Mucosa of descending colon (tissue), 3 donors: ENCODE data around the gene CD36. TPM values are rescaled to one million over a fixed set of nuclear protein-coding genes. Genes with fewer than 3 reads are reported as not detected.

Source experiments
- ATAC-seq: fragments of 200-7000 bp; cut with Tn5 transposase; one replicate; pipeline ENCODE4 v1.9.1; 2020; ENCODE audit warnings: mild to moderate bottlenecking, moderate library complexity
- DNase-seq, 3 donors: peaks; one replicate each; pipeline ENCODE4 v3.0.0-alpha.2; 2020
- H3K36me3 ChIP-seq: fragments of 200-600 bp; one replicate; pipeline ENCODE4 v1.8.0; 2021; ENCODE audit warnings: low read depth, mild to moderate bottlenecking
- H3K4me1 ChIP-seq: fragments of 200-600 bp; one replicate; pipeline ENCODE4 v1.8.0; 2021; ENCODE audit warnings: low read depth, mild to moderate bottlenecking
- H3K4me3 ChIP-seq: fragments of 200-600 bp; one replicate; pipeline ENCODE4 v1.8.0; 2021; ENCODE audit warnings: mild to moderate bottlenecking
- H3K9me3 ChIP-seq: fragments of 200-600 bp; one replicate; pipeline ENCODE4 v1.8.0; 2021; ENCODE audit warnings: mild to moderate bottlenecking
- intact Hi-C, 2 donors: fragments of 100-400 bp; cut with DNase I in 1 of 2; cut with micrococcal nuclease in 1 of 2; formaldehyde crosslinking; loops; one replicate each; pipeline versions ENCODE4 v1.11.0 to v1.11.1; 2022; cut with DNase I, micrococcal nuclease
- total RNA-seq, 3 donors: library from RNA; stranded (reverse); fragmentation: NEBNext Ultra II Directional in 2 of 3; extraction: Animal tissue kit (Norgen Biotek cat#: 25700) in 2 of 3; gene quantifications; one replicate each; pipeline versions ENCODE4 v1.2.1 to v1.2.4, GENCODE V29; 2021 to 2023
- TF ChIP-seq, protein P1 (sequence below): fragments of 200-600 bp; IDR thresholded peaks from one replicate; pipeline ENCODE4 v1.8.0; 2022; ENCODE audit warnings: antibody characterized with exemption, mild to moderate bottlenecking
- donor health status: DM: no; HTN: no; CAD: no; lungs with moderate emphysema.
- donor health status: DM: no; HTN: no; CAD: no.
- donor health status: DM: no; HTN: yes; CAD: no.

CD36 gene
- total RNA-seq, 3 donors from 2014 or later: 18.4 to 34.4 (median 25.0) TPM

DNA sequence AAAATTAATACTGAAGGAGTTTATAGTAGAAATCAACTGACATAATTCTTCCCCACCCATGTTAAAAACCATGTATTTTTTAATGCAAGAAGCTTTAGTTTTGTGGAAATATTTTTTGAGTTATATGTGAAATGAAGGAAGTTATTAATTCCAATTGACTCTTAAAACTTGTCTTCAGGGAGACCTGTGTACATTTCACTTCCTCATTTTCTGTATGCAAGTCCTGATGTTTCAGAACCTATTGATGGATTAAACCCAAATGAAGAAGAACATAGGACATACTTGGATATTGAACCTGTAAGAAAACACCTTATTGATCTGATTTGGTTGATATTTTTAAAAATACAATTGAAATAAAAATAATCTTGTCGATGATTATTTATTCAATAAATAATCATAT is 33.3 kb downstream of the CD36 start:
- ATAC-seq (no peak), DNase-seq (no peak)
- TF ChIP-seq, protein P1, sequence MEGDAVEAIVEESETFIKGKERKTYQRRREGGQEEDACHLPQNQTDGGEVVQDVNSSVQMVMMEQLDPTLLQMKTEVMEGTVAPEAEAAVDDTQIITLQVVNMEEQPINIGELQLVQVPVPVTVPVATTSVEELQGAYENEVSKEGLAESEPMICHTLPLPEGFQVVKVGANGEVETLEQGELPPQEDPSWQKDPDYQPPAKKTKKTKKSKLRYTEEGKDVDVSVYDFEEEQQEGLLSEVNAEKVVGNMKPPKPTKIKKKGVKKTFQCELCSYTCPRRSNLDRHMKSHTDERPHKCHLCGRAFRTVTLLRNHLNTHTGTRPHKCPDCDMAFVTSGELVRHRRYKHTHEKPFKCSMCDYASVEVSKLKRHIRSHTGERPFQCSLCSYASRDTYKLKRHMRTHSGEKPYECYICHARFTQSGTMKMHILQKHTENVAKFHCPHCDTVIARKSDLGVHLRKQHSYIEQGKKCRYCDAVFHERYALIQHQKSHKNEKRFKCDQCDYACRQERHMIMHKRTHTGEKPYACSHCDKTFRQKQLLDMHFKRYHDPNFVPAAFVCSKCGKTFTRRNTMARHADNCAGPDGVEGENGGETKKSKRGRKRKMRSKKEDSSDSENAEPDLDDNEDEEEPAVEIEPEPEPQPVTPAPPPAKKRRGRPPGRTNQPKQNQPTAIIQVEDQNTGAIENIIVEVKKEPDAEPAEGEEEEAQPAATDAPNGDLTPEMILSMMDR: no peak
- no peak overlapping the region for H3K4me3 ChIP-seq
- intact Hi-C loops: no loop called here
- no peaks in the 10 kb centered on the region for H3K9me3 ChIP-seq
- no peaks in the 10 kb centered on the region for H3K4me1 ChIP-seq
- H3K36me3 ChIP-seq: no peaks in the 10 kb centered on the region

DNA sequence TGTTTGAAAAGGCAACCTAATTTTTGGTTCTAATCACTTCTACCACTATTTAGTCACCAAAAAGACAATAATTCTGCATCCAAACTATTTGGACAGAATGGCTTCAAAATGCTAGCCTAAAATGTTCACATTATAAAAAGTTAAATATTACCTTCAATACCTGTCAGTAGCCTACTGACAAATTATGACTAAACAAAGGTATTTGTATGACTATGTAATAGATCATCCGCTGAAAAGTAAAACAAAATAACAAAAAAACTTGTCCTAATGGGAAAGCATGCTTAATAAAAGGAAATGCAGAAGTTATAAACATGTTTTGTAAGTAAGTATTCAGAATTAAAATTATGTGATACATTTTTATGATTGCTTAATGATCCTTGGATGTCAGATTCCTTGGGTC is 36.6 kb downstream of the CD36 start:
- no peak for DNase-seq
- no peak for ATAC-seq
- no peaks in the 10 kb centered on the region for H3K4me1 ChIP-seq
- H3K9me3 ChIP-seq: no peaks in the 10 kb centered on the region
- H3K36me3 ChIP-seq: no peaks in the 10 kb centered on the region
- H3K4me3 ChIP-seq: no peak overlapping the region
- TF ChIP-seq, protein P1: no peak
- intact Hi-C loops: no loop called here

DNA sequence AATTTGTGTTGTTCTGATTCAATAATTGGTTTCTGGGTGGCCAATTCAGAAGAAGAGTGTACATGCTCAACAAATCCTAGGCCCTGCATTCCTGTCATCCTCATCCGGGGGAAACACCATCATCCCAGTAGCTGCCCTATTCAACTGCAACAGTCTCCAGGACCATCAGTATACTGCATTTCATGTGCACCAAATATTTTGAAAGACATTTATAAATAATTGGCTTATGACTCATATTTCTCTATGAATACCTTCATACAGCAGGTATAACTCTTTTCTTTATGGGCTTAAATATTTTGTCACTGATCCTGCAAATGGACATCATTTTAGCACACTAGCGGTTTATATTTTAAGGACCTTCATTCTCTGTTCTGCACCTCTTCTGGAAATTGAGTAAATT is 38.0 kb downstream of the CD36 start:
- DNase-seq (no peak), ATAC-seq (no peak)
- H3K4me1 ChIP-seq: no peaks in the 10 kb centered on the region
- H3K36me3 ChIP-seq: no peaks in the 10 kb centered on the region
- no peaks in the 10 kb centered on the region for H3K9me3 ChIP-seq
- intact Hi-C loops: no loop called here
- TF ChIP-seq, protein P1: no peak
- no peak overlapping the region for H3K4me3 ChIP-seq

DNA sequence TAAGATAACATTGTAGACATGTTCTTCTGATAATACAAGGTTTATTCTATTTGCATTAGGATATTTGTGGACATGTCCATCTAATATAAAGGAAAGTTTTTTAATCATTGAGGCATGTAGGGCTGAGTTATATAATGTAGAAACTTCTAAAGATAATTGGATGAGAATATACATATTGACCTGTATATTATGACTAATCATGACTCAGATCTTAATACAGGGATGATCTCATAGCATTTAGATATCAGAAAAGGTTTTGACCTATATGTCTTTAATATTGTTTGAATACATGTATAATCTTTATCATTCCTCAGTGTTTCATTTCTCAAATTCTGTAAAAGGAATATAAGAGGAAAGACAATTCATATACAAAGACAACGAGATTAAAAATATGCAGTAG is 39.2 kb downstream of the CD36 start:
- DNase-seq (no peak), ATAC-seq (no peak)
- TF ChIP-seq, protein P1: no peak
- intact Hi-C loops: no loop called here
- Histone ChIP-seq H3K4me3 (no peak overlapping the region), H3K36me3 (no peaks in the 10 kb centered on the region), H3K9me3 (no peaks in the 10 kb centered on the region), H3K4me1 (no peaks in the 10 kb centered on the region)

DNA sequence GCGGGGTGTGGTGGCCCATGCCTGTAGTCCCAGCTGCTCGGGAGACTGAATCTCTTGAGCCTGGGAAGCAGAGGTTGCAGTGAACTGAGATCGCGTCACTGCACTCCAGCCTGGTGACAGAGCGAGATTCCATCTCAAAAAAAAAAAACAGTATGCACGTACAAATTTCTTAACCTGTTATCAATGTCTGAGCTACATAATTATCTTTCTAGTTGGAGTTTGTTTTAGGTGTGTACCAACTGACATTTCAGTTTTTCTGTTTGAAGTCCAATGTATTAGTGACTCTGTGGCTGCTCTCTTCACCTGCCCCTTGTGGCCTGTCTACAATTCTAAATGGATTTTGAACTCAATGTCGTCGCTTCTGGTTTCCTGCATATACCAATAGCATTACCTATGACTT is 40.3 kb downstream of the CD36 start:
- Histone ChIP-seq H3K36me3 (no peaks in the 10 kb centered on the region), H3K4me3 (no peak overlapping the region), H3K9me3 (no peaks in the 10 kb centered on the region), H3K4me1 (no peaks in the 10 kb centered on the region)
- intact Hi-C loops: no loop called here
- no peak for DNase-seq
- TF ChIP-seq, protein P1: no peak
- peak; percentile 61 for ATAC-seq
